Subcutaneous abdominal adipose tissue (tissue), 5 donors: Measurements from ENCODE around the gene AATK.

Experiments
- H3K27ac ChIP-seq: one replicate; pipeline ENCODE4 v1.7.0; 2013; ENCODE audit warnings: low read depth, mild to moderate bottlenecking, inconsistent platforms, low read length, moderate library complexity
- H3K27me3 ChIP-seq, 5 donors: one replicate each; pipeline ENCODE4 v1.7.0; 2013; ENCODE audit warnings: low read length in 5 of 5, inconsistent platforms in 1 of 5; ENCODE audit not compliant: control insufficient read depth in 5 of 5, insufficient read depth in 4 of 5
- H3K36me3 ChIP-seq, 5 donors: one replicate each; pipeline ENCODE4 v1.7.0; 2013; ENCODE audit warnings: low read length in 5 of 5; ENCODE audit not compliant: control insufficient read depth in 5 of 5, insufficient read depth in 5 of 5
- H3K4me1 ChIP-seq, 5 donors: one replicate each; pipeline ENCODE4 v1.7.0; 2013; ENCODE audit warnings: low read length in 5 of 5, mild to moderate bottlenecking in 3 of 5, moderate library complexity in 1 of 5; ENCODE audit not compliant: control insufficient read depth in 5 of 5, insufficient read depth in 5 of 5
- H3K4me3 ChIP-seq, 5 donors: one replicate each; pipeline ENCODE4 v1.7.0; 2013; ENCODE audit warnings: low read length in 5 of 5, low read depth in 1 of 5
- H3K9ac ChIP-seq, 5 donors: one replicate each; pipeline ENCODE4 v1.7.0; 2013; ENCODE audit warnings: low read length in 5 of 5, mild to moderate bottlenecking in 4 of 5, moderate library complexity in 3 of 5
- H3K9me3 ChIP-seq, 5 donors: one replicate each; pipeline ENCODE4 v1.7.0; 2013; ENCODE audit warnings: low read length in 5 of 5; ENCODE audit not compliant: control insufficient read depth in 5 of 5
- donor health status: healthy.
- donor health status: healthy.
- donor health status: healthy.
- donor health status: healthy.
- donor health status: healthy.

Gene AATK

DNA sequence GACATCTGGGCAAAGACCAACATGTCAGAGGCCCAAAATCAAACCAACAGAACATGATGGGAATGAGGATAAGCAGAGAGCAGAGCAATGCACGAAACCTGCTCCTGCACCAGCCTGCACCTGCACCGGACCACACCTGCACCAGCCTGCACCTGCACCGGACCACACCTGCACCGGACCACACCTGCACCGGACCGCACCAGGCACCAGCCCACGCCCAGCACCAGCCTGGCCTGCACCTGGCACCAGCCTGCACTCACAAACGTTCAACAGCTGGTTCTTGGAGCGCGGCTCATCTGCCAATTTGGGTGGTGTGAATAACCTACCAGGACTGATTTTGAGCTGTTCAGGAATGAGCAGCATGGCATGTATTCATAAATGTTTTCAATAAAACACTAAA is 38.6 kb upstream of the AATK start:
- Histone ChIP-seq H3K4me3 (no peak overlapping the region), H3K27me3 (no peaks in the 10 kb centered on the region), H3K9me3 (no peaks in the 10 kb centered on the region), H3K36me3 (peaks cover 0 to 26% (median 10%) of the 10 kb centered on the region in 5 donors), H3K9ac (no peak overlapping the region), H3K4me1 (peaks cover 0 to 9% (median 6%) of the 10 kb centered on the region in 5 donors), H3K27ac (no peak overlapping the region)

GRCh38 chr17:81203136-81203535 is 37.1 kb upstream of the AATK start:
- H3K4me3 ChIP-seq: no peak overlapping the region
- H3K9ac ChIP-seq: no peak overlapping the region
- no peaks in the 10 kb centered on the region for H3K9me3 ChIP-seq
- no peaks in the 10 kb centered on the region for H3K27me3 ChIP-seq
- no peak overlapping the region for H3K27ac ChIP-seq
- peaks cover 0 to 21% (median 6%) of the 10 kb centered on the region in 5 donors for H3K4me1 ChIP-seq
- peaks cover 0 to 31% (median 11%) of the 10 kb centered on the region in 5 donors for H3K36me3 ChIP-seq

DNA sequence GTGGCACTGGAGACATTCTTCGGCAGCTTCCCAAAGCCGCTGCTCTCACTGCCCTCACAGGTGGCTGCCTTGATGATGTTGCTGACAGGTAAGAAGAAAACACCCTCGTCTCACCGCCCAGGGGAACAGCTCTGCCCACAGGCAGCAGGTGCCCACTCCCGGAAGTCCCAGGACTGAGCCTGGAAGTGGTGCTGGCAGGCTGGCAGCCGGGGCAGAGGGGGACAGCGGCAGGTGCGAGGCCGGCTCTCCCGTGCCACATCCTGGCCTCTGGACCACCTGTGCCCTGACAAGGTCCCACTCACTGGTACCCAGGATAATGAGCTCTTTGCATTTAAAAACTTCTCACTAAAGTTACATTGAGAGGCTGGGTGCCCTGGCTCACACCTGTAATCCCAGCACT is 36.3 kb upstream of the AATK start:
- no peak overlapping the region for H3K9ac ChIP-seq
- H3K4me1 ChIP-seq: peaks cover 0 to 29% (median 6%) of the 10 kb centered on the region in 5 donors
- no peak overlapping the region for H3K4me3 ChIP-seq
- H3K27me3 ChIP-seq: no peaks in the 10 kb centered on the region
- no peak overlapping the region for H3K27ac ChIP-seq
- H3K36me3 ChIP-seq: peaks cover 0 to 36% (median 11%) of the 10 kb centered on the region in 5 donors
- no peaks in the 10 kb centered on the region for H3K9me3 ChIP-seq

- no peaks in the 10 kb centered on the region for H3K9me3 ChIP-seq
- H3K4me1 ChIP-seq: peaks cover 0 to 39% (median 7%) of the 10 kb centered on the region in 5 donors
- no peak overlapping the region for H3K9ac ChIP-seq
- H3K36me3 ChIP-seq: peaks cover 0 to 31% (median 9%) of the 10 kb centered on the region in 5 donors
- H3K27me3 ChIP-seq: no peaks in the 10 kb centered on the region
- H3K4me3 ChIP-seq: no peak overlapping the region
- H3K27ac ChIP-seq: no peak overlapping the region
Observed at GRCh38 chr17:81200695-81201580, 34.9 kb upstream of the AATK start.

GRCh38 chr17:81200201-81200600 is 34.2 kb upstream of the AATK start:
- Histone ChIP-seq H3K4me1 (peaks cover 0 to 39% (median 7%) of the 10 kb centered on the region in 5 donors), H3K27me3 (no peaks in the 10 kb centered on the region), H3K4me3 (no peak overlapping the region), H3K36me3 (peaks cover 0 to 36% (median 9%) of the 10 kb centered on the region in 5 donors), H3K9me3 (no peaks in the 10 kb centered on the region), H3K9ac (no peak overlapping the region), H3K27ac (no peak overlapping the region)

GRCh38 chr17:81199482-81199830 is 33.4 kb upstream of the AATK start:
- H3K27me3 ChIP-seq: no peaks in the 10 kb centered on the region

GRCh38 chr17:81198826-81199481 is 32.9 kb upstream of the AATK start:
- H3K4me3 ChIP-seq: no peak overlapping the region
- H3K4me1 ChIP-seq: peaks cover 0 to 39% (median 7%) of the 10 kb centered on the region in 5 donors
- no peaks in the 10 kb centered on the region for H3K27me3 ChIP-seq
- H3K27ac ChIP-seq: no peak overlapping the region
- H3K9me3 ChIP-seq: no peaks in the 10 kb centered on the region
- peaks cover 0 to 39% (median 9%) of the 10 kb centered on the region in 5 donors for H3K36me3 ChIP-seq
- no peak overlapping the region for H3K9ac ChIP-seq

More at GRCh38 chr17:81199482-81199830, 33.4 kb upstream of the AATK start:
- no peaks in the 10 kb centered on the region for H3K9me3 ChIP-seq
- H3K4me3 ChIP-seq: no peak overlapping the region
- H3K9ac ChIP-seq: no peak overlapping the region
- H3K27ac ChIP-seq: no peak overlapping the region
- peaks cover 0 to 40% (median 9%) of the 10 kb centered on the region in 5 donors for H3K36me3 ChIP-seq
- peaks cover 0 to 39% (median 7%) of the 10 kb centered on the region in 5 donors for H3K4me1 ChIP-seq

GRCh38 chr17:81197831-81198490 is 31.9 kb upstream of the AATK start:
- peaks cover 0 to 29% (median 8%) of the 10 kb centered on the region in 5 donors for H3K36me3 ChIP-seq
- peaks cover 0 to 43% (median 11%) of the 10 kb centered on the region in 5 donors for H3K4me1 ChIP-seq
- H3K27ac ChIP-seq: no peak overlapping the region
- H3K9me3 ChIP-seq: no peaks in the 10 kb centered on the region
- no peaks in the 10 kb centered on the region for H3K27me3 ChIP-seq
- no peak overlapping the region for H3K9ac ChIP-seq
- no peak overlapping the region for H3K4me3 ChIP-seq

GRCh38 chr17:81197409-81197795 is 31.4 kb upstream of the AATK start:
- Histone ChIP-seq H3K9me3 (no peaks in the 10 kb centered on the region), H3K27me3 (no peaks in the 10 kb centered on the region), H3K27ac (no peak overlapping the region), H3K36me3 (peaks cover 0 to 28% (median 8%) of the 10 kb centered on the region in 5 donors), H3K4me1 (peaks cover 0 to 43% (median 14%) of the 10 kb centered on the region in 5 donors), H3K4me3 (peak overlapping the region in 1 of 5 donors; percentile 34), H3K9ac (no peak overlapping the region)
